SK-N-MC (cell line): ENCODE data around the gene CCDC69.

Experiments used
- EZH2 ChIP-seq: fragments of 200-600 bp; sonication (generic); IDR thresholded peaks from one replicate; pipeline ENCODE4 v1.6.1; 2017; ENCODE audit warnings: antibody characterized with exemption
- POLR2AphosphoS5 ChIP-seq: IDR thresholded peaks from 2 replicates; pipeline ENCODE4 v1.6.1; 2012; ENCODE audit warnings: mild to moderate bottlenecking, low read depth, low read length, borderline replicate concordance

GRCh38 chr5:151208481-151208914 lies 15.4 kb downstream of the CCDC69 start:
- TF ChIP-seq EZH2 (no peak), POLR2AphosphoS5 (no peak)
